Sigmoid colon (tissue), 7 donors: ENCODE data around the gene FAM168B. TPM values are rescaled to one million over a fixed set of nuclear protein-coding genes. Genes with fewer than 3 reads are reported as not detected.
"Not testable (repeated sequence)": the region's sequence is repeated elsewhere in the genome, so short reads cannot be mapped to it uniquely, and the experiment has no call there.

Experiments
- DNase-seq: peaks from one replicate; pipeline ENCODE4 v3.0.0-alpha.2; 2019
- H3K27ac ChIP-seq, 4 donors: fragments of 200-600 bp; sonication (generic); one replicate each; pipeline ENCODE4 v1.5.1; 2016 to 2019; ENCODE audit warnings: mild to moderate bottlenecking in 1 of 4
- H3K27me3 ChIP-seq, 3 donors: fragments of 200-600 bp; sonication (generic); one replicate each; pipeline ENCODE4 v1.5.1; 2019; ENCODE audit warnings: mild to moderate bottlenecking in 1 of 3
- H3K36me3 ChIP-seq, 4 donors: fragments of 200-600 bp; sonication (generic); one replicate each; pipeline ENCODE4 v1.5.1; 2016 to 2019
- H3K4me1 ChIP-seq, 4 donors: fragments of 200-600 bp; sonication (generic); one replicate each; pipeline ENCODE4 v1.5.1; 2017 to 2019
- H3K4me3 ChIP-seq, 4 donors: fragments of 200-600 bp; sonication (generic); one replicate each; pipeline ENCODE4 v1.5.1; 2017 to 2019; ENCODE audit warnings: mild to moderate bottlenecking in 2 of 4, moderate library complexity in 1 of 4
- H3K9me3 ChIP-seq, 4 donors: fragments of 200-600 bp in 3 of 4; sonication (generic) in 3 of 4; one replicate each; pipeline versions ENCODE4 v1.5.1 to v1.6.1; 2013 to 2019
- EP300 ChIP-seq, 4 donors: sonication (generic); formaldehyde crosslinking; IDR thresholded peaks; one replicate each; pipeline ENCODE4 v1.6.1; 2017; ENCODE audit warnings: antibody characterized with exemption in 4 of 4
- POLR2A ChIP-seq, 2 donors: fragments of 450-650 bp; IDR thresholded peaks; one replicate each; pipeline ENCODE4 v1.6.1; 2016; ENCODE audit warnings: antibody characterized with exemption in 2 of 2, mild to moderate bottlenecking in 2 of 2, moderate library complexity in 2 of 2
- POLR2AphosphoS5 ChIP-seq, 4 donors: sonication (generic); formaldehyde crosslinking; IDR thresholded peaks; one replicate each; pipeline ENCODE4 v1.6.1; 2017; ENCODE audit warnings: antibody characterized with exemption in 4 of 4
- WGBS, 2 donors: extraction: QIAGEN DNeasy Blood & Tissue Kit; methylation state at CpG; one replicate each; pipeline ENCODE4 v1.1.7; 2013; 5-methylcytosine and 5-hydroxymethylcytosine counted together
- intact Hi-C: fragments of 100-400 bp; cut with DNase I; formaldehyde crosslinking; loops from one replicate; pipeline ENCODE4 v1.15.1; 2023
- polyA plus RNA-seq, 3 donors: library from polyadenylated mRNA; stranded (reverse); fragments of 200-250 nt; gene quantifications; one replicate each; pipeline ENCODE4 v1.2.3, GENCODE V29; 2013
- total RNA-seq, 4 donors: library from RNA; depleted of rRNA; stranded (reverse); fragments of >200 nt; gene quantifications; one replicate each; pipeline ENCODE4 v1.1.0, GENCODE V29; 2016
- TF ChIP-seq, protein P1 (sequence below), 4 experiments: fragments of 450-650 bp in 3 of 4; fragments of 200-600 bp in 1 of 4; IDR thresholded peaks; one replicate each; pipeline ENCODE4 v1.5.1; 2016 to 2019; ENCODE audit warnings: antibody characterized with exemption in 4 of 4, mild to moderate bottlenecking in 3 of 4, moderate library complexity in 2 of 4
- donor health status: healthy with polysubstance abuse.
- donor health status: Bipolar disorder and iron deficiency.
- donor health status: healthy.

FAM168B gene
- total and polyA plus RNA-seq, 7 donors, result 29.1 to 153 (median 125) TPM

DNA sequence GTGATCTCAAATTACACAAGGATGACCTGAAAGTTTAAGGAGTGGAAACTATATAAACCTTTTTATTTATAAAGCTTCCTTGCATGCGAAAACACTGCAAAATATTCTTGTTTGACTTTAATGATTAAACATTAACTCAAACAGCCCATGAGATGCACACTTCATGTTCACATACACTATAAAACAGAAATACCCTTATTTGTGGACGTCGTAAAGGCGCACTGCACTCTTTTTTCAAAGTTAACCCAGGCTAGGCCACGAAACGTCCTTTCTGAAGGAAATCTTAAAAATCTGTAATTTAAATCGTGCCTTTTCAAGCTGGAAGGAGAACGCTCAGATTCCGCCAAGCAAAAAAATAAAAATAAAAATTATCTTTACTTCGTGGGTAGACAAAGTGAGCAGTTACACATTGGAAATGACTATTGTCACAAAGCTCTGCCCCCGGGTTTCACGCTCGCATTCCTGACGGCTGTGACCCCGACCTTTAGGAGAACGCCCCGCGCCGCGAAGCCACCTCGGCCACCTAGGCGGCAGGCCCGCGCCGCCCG is 728 bp downstream of the FAM168B start:
- H3K4me3 ChIP-seq, result peak overlapping the region; percentile 56 to 82 (median 76)
- DNase-seq, result no peak
- 1 to 2% methylated on average over 26 of the region's 26 CpGs for WGBS, 2 donors
- intact Hi-C loops, result no loop called here
- peak overlapping the region; percentile 89 to 96 (median 96) for H3K27ac ChIP-seq
- H3K36me3 ChIP-seq, result peaks cover 0 to 18% (median 7%) of the 10 kb centered on the region in 4 donors
- peaks cover 0 to 23% (median 18%) of the 10 kb centered on the region in 4 donors for H3K4me1 ChIP-seq
- no peaks in the 10 kb centered on the region for H3K27me3 ChIP-seq
- TF ChIP-seq, protein P1, sequence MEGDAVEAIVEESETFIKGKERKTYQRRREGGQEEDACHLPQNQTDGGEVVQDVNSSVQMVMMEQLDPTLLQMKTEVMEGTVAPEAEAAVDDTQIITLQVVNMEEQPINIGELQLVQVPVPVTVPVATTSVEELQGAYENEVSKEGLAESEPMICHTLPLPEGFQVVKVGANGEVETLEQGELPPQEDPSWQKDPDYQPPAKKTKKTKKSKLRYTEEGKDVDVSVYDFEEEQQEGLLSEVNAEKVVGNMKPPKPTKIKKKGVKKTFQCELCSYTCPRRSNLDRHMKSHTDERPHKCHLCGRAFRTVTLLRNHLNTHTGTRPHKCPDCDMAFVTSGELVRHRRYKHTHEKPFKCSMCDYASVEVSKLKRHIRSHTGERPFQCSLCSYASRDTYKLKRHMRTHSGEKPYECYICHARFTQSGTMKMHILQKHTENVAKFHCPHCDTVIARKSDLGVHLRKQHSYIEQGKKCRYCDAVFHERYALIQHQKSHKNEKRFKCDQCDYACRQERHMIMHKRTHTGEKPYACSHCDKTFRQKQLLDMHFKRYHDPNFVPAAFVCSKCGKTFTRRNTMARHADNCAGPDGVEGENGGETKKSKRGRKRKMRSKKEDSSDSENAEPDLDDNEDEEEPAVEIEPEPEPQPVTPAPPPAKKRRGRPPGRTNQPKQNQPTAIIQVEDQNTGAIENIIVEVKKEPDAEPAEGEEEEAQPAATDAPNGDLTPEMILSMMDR (IDR thresholded peaks at IDR 0.05), result no peak
- TF ChIP-seq EP300 (IDR thresholded peaks at IDR 0.05) (no peak), POLR2A (IDR thresholded peaks at IDR 0.05) (no peak), POLR2AphosphoS5 (IDR thresholded peaks at IDR 0.05) (no peak)
- no peaks in the 10 kb centered on the region for H3K9me3 ChIP-seq

DNA sequence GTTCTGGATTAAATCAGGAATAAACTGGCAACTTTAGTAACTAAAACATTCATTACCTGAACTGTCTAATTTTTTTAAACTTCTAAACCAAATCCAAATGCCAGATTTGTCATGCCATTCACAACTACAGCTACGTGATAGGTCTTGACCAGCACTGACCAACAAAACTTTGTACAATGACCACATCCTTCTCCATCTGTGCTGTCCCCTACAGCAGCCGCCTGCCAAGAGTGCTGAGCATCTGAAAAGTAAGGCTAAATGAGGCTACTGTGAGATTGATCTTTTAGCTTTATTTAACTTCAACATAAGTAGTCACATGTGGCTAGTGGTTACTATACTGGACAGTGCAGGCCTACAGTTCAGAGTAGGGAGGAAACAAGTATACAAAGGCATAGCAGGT is 7.6 kb downstream of the FAM168B start:
- Histone ChIP-seq H3K27ac (no peak overlapping the region), H3K4me1 (peaks cover 0 to 21% (median 11%) of the 10 kb centered on the region in 4 donors), H3K36me3 (peaks cover 6 to 58% (median 21%) of the 10 kb centered on the region in 4 donors), H3K27me3 (no peaks in the 10 kb centered on the region), H3K4me3 (no peak overlapping the region), H3K9me3 (no peaks in the 10 kb centered on the region)
- DNase-seq, result no peak
- TF ChIP-seq, protein P1 (IDR thresholded peaks at IDR 0.05), result no peak
- TF ChIP-seq POLR2AphosphoS5 (IDR thresholded peaks at IDR 0.05) (no peak), EP300 (IDR thresholded peaks at IDR 0.05) (no peak), POLR2A (IDR thresholded peaks at IDR 0.05) (no peak)
- intact Hi-C loops, result no loop called here
- 76 to 83% methylated on average over 2 of the region's 2 CpGs for WGBS, 2 donors

DNA sequence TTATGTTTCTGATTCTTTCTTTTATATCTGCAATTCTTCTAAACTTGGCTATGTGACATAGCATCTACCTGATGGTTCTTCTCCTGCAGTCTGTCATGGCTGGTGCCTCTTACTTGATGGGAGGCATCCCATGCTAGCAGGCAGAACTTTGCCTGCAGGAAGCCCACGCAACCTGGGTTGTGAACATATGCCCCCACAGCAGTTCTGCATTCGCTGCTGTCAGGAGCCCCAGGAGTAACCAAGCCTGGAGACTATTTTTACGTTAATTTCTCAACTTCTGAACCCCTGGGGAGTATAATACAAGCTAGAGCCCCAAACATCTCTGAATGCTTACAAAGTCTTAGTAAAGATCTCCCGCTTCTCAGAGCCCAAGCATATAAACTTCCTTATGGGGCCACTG is 12.1 kb downstream of the FAM168B start:
- Histone ChIP-seq H3K27ac (no peak overlapping the region), H3K4me1 (peaks cover 0 to 29% (median 17%) of the 10 kb centered on the region in 4 donors), H3K36me3 (peaks cover 9 to 67% (median 28%) of the 10 kb centered on the region in 4 donors), H3K4me3 (no peak overlapping the region), H3K27me3 (no peaks in the 10 kb centered on the region), H3K9me3 (no peaks in the 10 kb centered on the region)
- TF ChIP-seq EP300 (IDR thresholded peaks at IDR 0.05) (no peak), POLR2A (IDR thresholded peaks at IDR 0.05) (no peak), POLR2AphosphoS5 (IDR thresholded peaks at IDR 0.05) (no peak)
- TF ChIP-seq, protein P1 (IDR thresholded peaks at IDR 0.05), result no peak
- DNase-seq, result no peak
- 95% methylated on average over 4 of the region's 4 CpGs for WGBS, 2 donors
- intact Hi-C loops, result no loop called here

DNA sequence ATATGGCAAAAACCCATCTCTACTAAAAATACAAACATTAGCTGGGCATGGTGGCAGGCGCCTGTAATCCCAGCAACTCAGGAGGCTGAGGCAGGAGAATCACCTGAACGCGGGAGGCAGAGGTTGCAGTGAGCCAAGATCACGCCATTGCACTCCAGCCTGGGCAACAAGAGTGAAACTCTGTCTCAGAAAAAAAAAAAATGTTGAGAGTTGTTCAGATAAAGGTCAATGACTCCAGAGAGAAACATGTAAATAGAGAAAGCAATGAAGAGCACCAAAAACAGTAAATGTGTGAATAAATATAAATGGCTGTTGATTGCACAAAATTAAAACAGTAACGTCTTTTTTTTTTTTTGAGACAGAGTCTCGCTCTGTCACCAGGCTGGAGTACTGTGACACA is 13.3 kb downstream of the FAM168B start:
- H3K4me3 ChIP-seq, H3K9me3 ChIP-seq, intact Hi-C loops, DNase-seq, H3K27ac ChIP-seq, H3K27me3 ChIP-seq: not testable (repeated sequence)
- peaks cover 9 to 69% (median 32%) of the 10 kb centered on the region in 4 donors for H3K36me3 ChIP-seq
- H3K4me1 ChIP-seq, result peaks cover 0 to 20% (median 9%) of the 10 kb centered on the region in 4 donors
- 88 to 92% methylated on average over 6 of the region's 6 CpGs for WGBS, 2 donors

DNA sequence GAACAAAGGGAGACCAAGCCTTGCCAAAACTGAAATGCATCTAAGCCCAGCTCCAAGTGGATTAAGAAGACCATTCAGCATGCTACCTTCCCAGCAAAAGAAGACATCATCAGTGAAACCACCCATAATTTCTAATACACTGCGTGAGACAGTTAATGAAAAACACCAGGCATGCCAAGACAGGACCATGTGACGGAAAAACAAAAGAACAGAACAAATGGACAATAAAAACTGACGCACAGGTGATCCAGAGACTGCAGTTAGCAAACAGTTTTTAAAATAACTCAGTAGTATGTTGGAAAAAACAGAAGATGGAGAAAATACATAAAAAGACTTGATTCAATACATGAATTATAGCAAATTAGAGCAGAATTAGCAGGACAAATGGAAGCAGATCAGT is 15.3 kb downstream of the FAM168B start:
- H3K27ac ChIP-seq, result no peak overlapping the region
- H3K4me1 ChIP-seq, result peaks cover 0 to 23% (median 13%) of the 10 kb centered on the region in 4 donors
- no peak for DNase-seq
- peaks cover 9 to 74% (median 32%) of the 10 kb centered on the region in 4 donors for H3K36me3 ChIP-seq
- intact Hi-C loops, result no loop called here
- H3K4me3 ChIP-seq, result no peak overlapping the region
- WGBS, 2 donors, result 47 to 79% methylated on average over 3 of the region's 3 CpGs
- no peak for TF ChIP-seq EP300 (IDR thresholded peaks at IDR 0.05)
- TF ChIP-seq POLR2AphosphoS5 (IDR thresholded peaks at IDR 0.05), result no peak
- TF ChIP-seq, protein P1 (IDR thresholded peaks at IDR 0.05), result no peak
- no peak for TF ChIP-seq POLR2A (IDR thresholded peaks at IDR 0.05)
- H3K9me3 ChIP-seq, result no peaks in the 10 kb centered on the region
- no peaks in the 10 kb centered on the region for H3K27me3 ChIP-seq
